ENCODE results near the gene KIF27.
"Not testable (repeated sequence)": the region's sequence is repeated elsewhere in the genome, so short reads cannot be mapped to it uniquely, and the experiment has no call there.

KIF27 gene

GRCh38 chr9:83906144-83906543 lies 15.1 kb downstream of the KIF27 start:
- H3K4me3 ChIP-seq (ENCODE audit: low read depth, low read length): no peak overlapping the region
- DNase-seq (ENCODE audit: low read depth): no peak
- TF ChIP-seq CTCF (IDR thresholded peaks at IDR 0.05; ENCODE audit: control insufficient read depth, extremely low read depth, insufficient read depth): no peak

DNA sequence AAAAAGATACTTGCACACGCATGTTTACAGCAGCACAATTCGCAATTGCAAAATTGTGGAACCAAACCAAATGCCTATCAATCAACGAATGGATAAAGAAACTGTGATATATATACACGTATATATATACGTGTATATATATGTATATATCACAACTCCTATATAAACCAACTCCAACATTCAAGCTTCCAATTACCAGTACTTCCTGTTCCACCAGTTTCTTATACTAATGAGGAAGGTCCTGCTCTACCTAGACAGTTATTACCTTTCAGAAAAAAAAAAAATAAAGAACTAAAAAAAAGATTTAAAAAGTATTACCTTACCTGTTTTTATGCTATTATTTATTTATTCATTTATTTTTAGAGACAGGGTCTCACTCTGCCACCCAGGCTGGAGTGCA lies 20.6 kb downstream of the KIF27 start:
- not testable (repeated sequence) for H3K4me3 ChIP-seq (ENCODE audit: low read depth, low read length)
- DNase-seq (ENCODE audit: low read depth): peak; percentile 36

GRCh38 chr9:83894301-83894700 lies 26.9 kb downstream of the KIF27 start:
- not testable (repeated sequence) for DNase-seq (ENCODE audit: low read depth); H3K4me3 ChIP-seq (ENCODE audit: low read depth, low read length)

GRCh38 chr9:83886498-83886897 lies 34.7 kb downstream of the KIF27 start:
- not testable (repeated sequence) for DNase-seq (ENCODE audit: low read depth); H3K4me3 ChIP-seq (ENCODE audit: low read depth, low read length)

- not testable (repeated sequence) for H3K4me3 ChIP-seq (ENCODE audit: low read depth, low read length); DNase-seq (ENCODE audit: low read depth)
Observed at GRCh38 chr9:83885559-83886240, 35.5 kb downstream of the KIF27 start.

GRCh38 chr9:83881687-83882408 lies 39.4 kb downstream of the KIF27 start:
- not testable (repeated sequence) for H3K4me3 ChIP-seq (ENCODE audit: low read depth, low read length); DNase-seq (ENCODE audit: low read depth)

DNA sequence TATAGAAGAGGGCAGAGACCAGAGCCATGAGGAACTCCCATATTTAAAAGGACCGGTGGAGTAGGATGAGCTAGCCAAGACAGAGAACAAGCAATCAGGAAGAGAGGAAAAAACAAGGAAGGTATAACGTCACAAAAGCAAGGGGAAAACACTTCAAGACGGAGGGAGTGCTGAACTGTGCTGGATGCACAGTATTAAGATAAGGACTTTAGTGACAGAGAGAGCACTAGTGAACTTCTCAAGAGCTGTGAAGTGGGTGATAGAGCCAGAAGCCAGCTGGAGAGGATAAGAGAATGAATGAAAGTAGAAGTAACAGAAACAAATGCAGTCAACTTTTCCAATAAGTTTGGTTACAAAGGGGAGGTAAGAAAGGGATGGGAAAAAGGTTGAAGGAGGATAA lies 45.7 kb downstream of the KIF27 start:
- H3K4me3 ChIP-seq (ENCODE audit: low read depth, low read length); DNase-seq (ENCODE audit: low read depth): not testable (repeated sequence)

- DNase-seq (ENCODE audit: low read depth): not testable (repeated sequence)
Observed at GRCh38 chr9:83849895-83850294, 71.3 kb downstream of the KIF27 start.

DNA sequence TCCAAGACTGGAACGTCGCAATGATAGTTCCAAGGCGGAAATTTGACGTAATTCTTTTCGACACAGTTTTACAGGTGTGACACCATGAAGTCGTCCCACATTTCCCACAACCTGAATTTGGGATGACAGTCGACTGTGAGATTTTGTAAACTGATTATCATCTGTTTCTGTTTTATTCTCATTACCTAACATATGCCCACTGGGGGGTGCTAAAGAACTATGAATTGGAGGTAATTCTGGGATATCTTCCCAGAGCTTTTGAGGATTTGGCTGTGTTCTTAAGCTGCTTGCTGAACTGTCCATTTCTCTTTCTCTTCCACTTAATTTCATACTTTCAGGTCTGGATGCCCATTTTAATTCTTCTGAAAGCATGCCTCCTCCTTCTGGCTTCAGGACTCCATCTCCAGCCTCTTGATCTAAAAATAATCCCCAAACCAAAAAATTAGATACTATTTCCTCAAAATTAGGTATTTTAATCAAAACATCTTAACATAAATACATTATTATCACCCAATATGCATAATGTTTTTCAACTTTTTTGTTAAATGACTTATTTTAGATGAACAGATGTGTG lies 84.1 kb downstream of the KIF27 start:
- not testable (repeated sequence) for DNase-seq (ENCODE audit: low read depth); H3K4me3 ChIP-seq (ENCODE audit: low read depth, low read length)

More at GRCh38 chr9:83849895-83850294, 71.3 kb downstream of the KIF27 start:
- H3K4me3 ChIP-seq (ENCODE audit: low read depth, low read length): not testable (repeated sequence)

DNA sequence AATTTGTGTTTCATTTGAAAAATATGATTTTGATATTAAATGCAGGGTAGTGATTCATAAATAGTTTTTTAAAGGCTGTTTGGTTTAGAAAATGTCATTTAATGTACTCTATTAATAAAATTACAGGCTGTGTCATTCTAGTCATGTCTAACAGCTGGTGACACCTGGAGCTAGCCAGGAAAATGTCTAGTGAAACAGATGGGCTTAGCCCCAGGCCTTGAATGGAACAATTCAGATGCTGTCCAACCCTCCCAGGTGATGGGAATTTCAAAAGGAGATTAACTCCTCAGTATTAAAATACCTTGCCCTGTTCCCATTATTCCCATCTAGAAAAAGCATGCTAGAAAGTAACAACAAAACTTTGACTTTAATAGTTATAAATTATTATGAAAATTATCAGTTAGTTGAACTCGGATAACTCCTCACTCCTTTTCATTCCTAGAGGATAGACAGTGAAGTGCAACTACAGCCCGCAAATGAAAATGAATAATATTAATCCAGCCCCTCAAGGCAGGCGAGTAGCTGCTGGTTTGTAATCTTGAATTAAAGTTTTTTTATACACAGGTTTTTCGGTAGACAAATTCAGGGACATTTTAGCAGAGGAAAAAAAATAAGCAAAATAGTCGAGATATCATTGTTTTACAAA lies 90.7 kb downstream of the KIF27 start:
- DNase-seq (ENCODE audit: low read depth); H3K4me3 ChIP-seq (ENCODE audit: low read depth, low read length): not testable (repeated sequence)

DNA sequence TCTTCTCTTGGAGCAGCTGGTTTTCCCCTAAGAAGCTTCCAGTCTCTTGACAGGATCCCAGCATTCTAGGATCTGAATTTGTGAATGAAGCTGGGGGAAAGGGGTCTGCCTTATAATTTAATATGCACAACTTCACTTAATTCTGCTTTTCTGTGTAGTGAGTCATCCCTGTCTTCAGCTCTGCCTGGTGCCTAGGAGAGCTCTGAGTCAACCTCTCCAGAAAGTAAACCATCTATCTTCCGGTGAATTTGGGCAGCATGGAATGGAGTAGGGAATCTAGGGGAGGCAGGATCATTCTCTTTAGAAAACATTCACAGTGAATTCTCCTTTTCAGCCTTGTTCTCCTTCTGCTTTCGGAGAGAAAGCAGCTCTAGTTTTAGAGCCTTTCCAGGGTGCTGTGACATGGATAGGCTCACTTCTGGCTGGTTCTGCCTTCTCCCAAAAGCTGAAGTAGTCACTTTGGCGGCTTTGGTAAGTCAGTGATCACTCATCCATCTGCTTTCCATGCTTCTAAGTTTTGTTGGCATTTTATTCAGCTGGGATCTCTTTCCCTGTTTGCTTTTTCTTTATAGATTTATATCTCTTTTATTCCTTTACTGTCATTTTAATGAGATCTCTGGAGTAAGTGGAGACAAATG lies 96.1 kb downstream of the KIF27 start:
- not testable (repeated sequence) for H3K4me3 ChIP-seq (ENCODE audit: low read depth, low read length); DNase-seq (ENCODE audit: low read depth)

- H3K4me3 ChIP-seq (ENCODE audit: low read depth, low read length): peak within 1 kb of the TSS; percentile 63
- DNase-seq (ENCODE audit: low read depth): not testable (repeated sequence)
- TF ChIP-seq CTCF (IDR thresholded peaks at IDR 0.05; ENCODE audit: control insufficient read depth, extremely low read depth, insufficient read depth): 0 out of 2 replicates have a peak, but pooled peaks have one; percentile 9
Observed at GRCh38 chr9:83817356-83818278, 103.6 kb downstream of the KIF27 start, which contains the start of gene GKAP1. TSS of gene GKAP1 (minus strand) at chr9:83817769. CDS start at chr9:83806517, 11,252 bp downstream.

DNA sequence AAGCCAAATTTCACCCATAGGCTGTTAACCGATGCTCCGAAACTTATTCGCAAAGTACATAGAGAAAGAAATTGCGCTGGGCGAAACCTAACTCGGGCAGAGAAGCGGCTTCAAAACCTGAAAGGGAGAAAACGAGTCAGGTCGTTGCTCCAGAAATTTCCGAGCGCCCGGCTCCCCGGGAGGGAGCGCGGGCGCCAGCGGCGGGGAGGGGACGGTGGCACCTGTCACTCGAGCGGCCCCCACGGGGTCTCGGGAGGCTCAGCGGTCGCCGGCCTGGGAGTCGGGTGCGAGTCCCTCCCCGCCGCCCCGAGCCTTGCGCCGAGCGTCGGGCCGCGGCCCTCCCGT lies 104.2 kb downstream of the KIF27 start:
- peak overlapping the region; percentile 63 for H3K4me3 ChIP-seq (ENCODE audit: low read depth, low read length)
- DNase-seq (ENCODE audit: low read depth): not testable (repeated sequence)

DNA sequence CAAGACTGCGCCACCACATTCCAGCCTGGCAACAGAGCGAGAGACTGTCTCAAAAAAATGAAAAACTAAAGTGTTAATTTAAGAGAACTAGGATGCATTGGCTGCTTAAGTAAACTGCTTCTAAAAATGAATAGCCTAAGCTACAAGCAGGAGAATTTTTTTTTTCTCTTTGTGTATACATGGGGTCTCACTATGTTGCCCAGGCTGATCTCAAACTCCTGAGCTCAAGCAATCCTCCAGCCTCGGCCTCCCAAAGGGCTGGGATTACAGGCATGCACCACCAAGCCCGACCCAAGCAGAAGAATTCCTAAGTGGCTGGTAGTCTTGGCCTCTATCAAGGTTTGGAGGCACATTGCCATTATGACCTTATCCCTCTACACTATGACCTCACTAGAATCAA lies 106.1 kb downstream of the KIF27 start:
- not testable (repeated sequence) for H3K4me3 ChIP-seq (ENCODE audit: low read depth, low read length); DNase-seq (ENCODE audit: low read depth)

DNA sequence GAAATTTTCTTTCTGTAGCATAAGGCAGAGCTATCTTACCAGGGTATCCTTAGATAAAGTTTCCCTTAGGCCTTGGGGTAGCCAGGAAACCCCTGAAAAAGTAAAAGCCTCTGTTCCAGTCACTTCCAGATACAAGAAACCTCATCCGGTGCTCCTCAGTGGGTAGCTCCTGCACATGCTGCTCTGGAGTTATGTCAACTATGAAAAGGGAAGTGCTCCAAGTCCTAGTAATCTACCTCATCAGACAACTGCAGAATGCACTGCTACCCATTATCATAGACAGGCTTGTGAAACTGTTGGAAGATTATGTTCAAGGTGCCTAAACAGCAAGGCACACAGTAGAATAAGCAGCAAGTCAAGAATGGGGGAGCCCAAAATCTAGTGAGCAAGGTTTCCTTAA lies 112.0 kb downstream of the KIF27 start:
- not testable (repeated sequence) for H3K4me3 ChIP-seq (ENCODE audit: low read depth, low read length); DNase-seq (ENCODE audit: low read depth)
